Lower lobe of right lung (tissue), 2 donors: ENCODE data around the gene NDUFA3. TPM values are rescaled to one million over a fixed set of nuclear protein-coding genes. Genes with fewer than 3 reads are reported as not detected.

Experiments used
- ATAC-seq, 2 donors: fragments of 200-7000 bp; cut with Tn5 transposase; one replicate each; pipeline ENCODE4 v1.9.1; 2020 to 2022; ENCODE audit warnings: mild to moderate bottlenecking in 2 of 2, moderate library complexity in 2 of 2
- DNase-seq: peaks from one replicate; pipeline ENCODE4 v3.0.0-alpha.2; 2020
- H3K27ac ChIP-seq: fragments of 200-600 bp; one replicate; pipeline ENCODE4 v1.8.0; 2022
- H3K27me3 ChIP-seq: fragments of 200-600 bp; one replicate; pipeline ENCODE4 v1.8.0; 2022; ENCODE audit warnings: low read depth
- H3K36me3 ChIP-seq: fragments of 200-600 bp; one replicate; pipeline ENCODE4 v1.8.0; 2022; ENCODE audit warnings: mild to moderate bottlenecking
- H3K4me1 ChIP-seq: fragments of 200-600 bp; one replicate; pipeline ENCODE4 v1.8.0; 2022
- H3K4me3 ChIP-seq: fragments of 200-600 bp; one replicate; pipeline ENCODE4 v1.8.0; 2022; ENCODE audit warnings: mild to moderate bottlenecking
- H3K9me3 ChIP-seq: fragments of 200-600 bp; one replicate; pipeline ENCODE4 v1.8.0; 2022
- CTCF ChIP-seq: fragments of 200-600 bp; IDR thresholded peaks from one replicate; pipeline ENCODE4 v1.8.0; 2022; ENCODE audit warnings: antibody characterized with exemption, mild to moderate bottlenecking
- intact Hi-C: fragments of 100-400 bp; cut with DNase I; formaldehyde crosslinking; loops from one replicate; pipeline ENCODE4 v1.11.0; 2022
- long read RNA-seq: library from polyadenylated mRNA; unstranded; transcript quantifications from one replicate; pipeline ENCODE4 v2.0.0, GENCODE V29; 2021
- total RNA-seq: library from RNA; stranded (reverse); fragmentation: NEBNext Ultra II Directional; extraction: Animal tissue kit (Norgen Biotek cat#: 25700); gene quantifications from one replicate; pipeline ENCODE4 v1.2.1, GENCODE V29; 2021
- donor health status: DM: no; HTN: yes; CAD: no; lungs with severe emphysema.

The NDUFA3 gene
- total RNA-seq = 119 TPM
- long read RNA-seq, transcript NDUFA3-214 (4 exons, 963 nt) = major isoform, 33 of 43 reads
- long read RNA-seq, partial matches to known transcripts = 1 of 43 reads
- long read RNA-seq, other reads (novel, unspliced or antisense) = 5 of 43 reads

- H3K36me3 ChIP-seq = peaks cover 23% of the 10 kb centered on the region
- intact Hi-C loops = no loop called here
- ATAC-seq = peak; percentile 99
- H3K4me1 ChIP-seq = peaks cover 11% of the 10 kb centered on the region
- H3K9me3 ChIP-seq = no peaks in the 10 kb centered on the region
- H3K27me3 ChIP-seq = no peaks in the 10 kb centered on the region
- H3K4me3 ChIP-seq = peak within 1 kb of the TSS; percentile 91
- no peak for TF ChIP-seq CTCF
- peak within 1 kb of the TSS; percentile 69 for H3K27ac ChIP-seq
- peak; percentile 100 for DNase-seq
These were observed at the start of gene NDUFA3 for GRCh38 chr19:54102421-54103169. Gene NDUFA3 (plus strand): TSS chr19:54102855. CDS start chr19:54102879, 24 bp downstream.

DNA sequence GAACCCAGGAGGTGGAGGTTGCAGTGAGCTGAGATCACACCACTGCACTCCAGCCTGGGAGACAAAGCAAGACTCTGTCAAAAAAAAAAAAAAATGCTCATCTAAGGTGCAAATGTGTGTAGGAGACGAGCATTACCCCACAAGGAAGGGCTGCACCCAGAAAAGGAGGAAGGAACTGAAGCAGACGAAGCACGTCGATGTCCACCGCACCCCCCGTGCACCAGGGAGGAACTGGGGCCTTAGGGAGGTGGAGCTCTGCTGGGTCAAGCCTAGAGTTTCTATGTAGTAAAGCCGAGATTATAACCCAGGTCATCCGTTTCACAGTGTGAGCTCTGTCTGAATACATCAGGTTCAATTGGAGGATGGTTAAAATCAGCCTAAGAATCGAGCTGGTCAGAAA, 40.0 kb upstream of the NDUFA3 start:
- Histone ChIP-seq H3K27me3 (peaks cover 4% of the 10 kb centered on the region), H3K4me3 (no peak overlapping the region), H3K9me3 (no peaks in the 10 kb centered on the region), H3K36me3 (no peaks in the 10 kb centered on the region), H3K27ac (no peak overlapping the region), H3K4me1 (no peaks in the 10 kb centered on the region)
- ATAC-seq = peak; percentile 68 to 85
- peak; percentile 82 for DNase-seq
- intact Hi-C loops = no loop called here
- TF ChIP-seq CTCF = no peak

DNA sequence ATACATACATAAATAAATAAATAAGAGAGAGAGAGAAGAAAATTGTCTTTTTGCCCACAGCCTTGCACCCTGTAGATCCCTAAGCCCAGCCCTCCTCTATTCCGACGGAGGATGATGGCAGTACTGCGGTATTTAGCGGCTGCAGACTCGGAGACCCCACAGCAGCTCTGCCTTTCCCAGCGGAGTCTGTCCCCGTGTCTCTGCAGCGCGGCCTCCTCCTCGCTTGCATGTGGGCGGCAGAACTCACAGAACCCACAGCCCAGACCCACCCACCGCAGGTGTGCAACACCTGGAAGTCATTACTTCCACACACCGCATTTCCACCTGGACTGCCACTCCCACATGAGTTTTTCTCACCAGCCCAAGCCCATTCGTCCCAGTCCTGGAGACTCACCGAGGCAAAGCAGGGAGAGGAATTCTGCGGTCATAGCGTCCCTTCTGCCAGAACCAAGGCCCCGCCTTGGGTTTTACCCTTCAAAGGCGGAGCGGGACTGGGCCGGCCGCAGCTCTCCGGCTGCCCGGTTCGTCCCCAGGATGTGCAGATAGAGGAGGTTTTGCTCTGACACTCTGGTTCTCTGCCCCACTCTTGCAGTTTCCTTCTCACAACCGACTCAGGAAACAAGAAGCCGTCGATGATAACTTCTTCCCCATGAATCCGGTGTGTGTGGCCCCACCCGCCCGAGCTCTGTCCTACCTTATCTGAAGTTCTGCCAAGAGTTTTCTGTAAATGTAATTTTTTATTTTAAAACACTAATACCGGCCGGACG, 39.1 kb upstream of the NDUFA3 start, which contains the start of gene VSTM1:
VSTM1 (minus strand) TSS at position 548 of the 767 bp plus-strand sequence; CDS start at position 428, 120 bp downstream.
- no peak within 1 kb of the TSS for H3K4me3 ChIP-seq
- ATAC-seq (peak in 1 of 2 donors; percentile 23), DNase-seq (no peak)
- H3K27me3 ChIP-seq = peaks cover 4% of the 10 kb centered on the region
- intact Hi-C loops = no loop called here
- no peaks in the 10 kb centered on the region for H3K4me1 ChIP-seq
- no peaks in the 10 kb centered on the region for H3K9me3 ChIP-seq
- H3K27ac ChIP-seq = no peak within 1 kb of the TSS
- TF ChIP-seq CTCF = no peak
- H3K36me3 ChIP-seq = no peaks in the 10 kb centered on the region

DNA sequence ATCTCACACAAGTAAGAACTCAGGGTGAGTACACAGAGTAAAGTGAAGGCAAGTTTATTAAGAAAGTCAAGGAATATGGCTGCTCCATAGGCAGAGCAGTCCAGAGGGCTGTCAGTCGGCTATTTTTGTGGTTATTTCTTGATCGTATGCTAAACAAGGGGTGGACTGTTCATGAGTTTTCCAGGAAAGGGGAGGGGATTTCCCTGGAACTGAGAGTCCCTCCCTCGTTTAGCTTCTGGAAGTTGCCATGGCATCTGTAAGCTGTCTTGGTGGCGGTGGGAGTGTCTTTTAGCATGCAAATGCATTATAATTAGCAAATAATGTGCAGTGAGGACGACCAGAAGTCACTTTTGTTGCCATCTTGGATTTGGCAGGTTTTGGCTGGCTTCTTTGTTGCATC, 33.2 kb upstream of the NDUFA3 start:
- no peak for TF ChIP-seq CTCF
- H3K27me3 ChIP-seq = peaks cover 4% of the 10 kb centered on the region
- no peak overlapping the region for H3K4me3 ChIP-seq
- intact Hi-C loops = no loop called here
- no peaks in the 10 kb centered on the region for H3K4me1 ChIP-seq
- ATAC-seq (no peak), DNase-seq (no peak)
- H3K9me3 ChIP-seq = no peaks in the 10 kb centered on the region
- H3K27ac ChIP-seq = no peak overlapping the region
- no peaks in the 10 kb centered on the region for H3K36me3 ChIP-seq

- H3K4me1 ChIP-seq = no peaks in the 10 kb centered on the region
- H3K4me3 ChIP-seq = no peak overlapping the region
- TF ChIP-seq CTCF = no peak
- no peak for DNase-seq
- no peaks in the 10 kb centered on the region for H3K36me3 ChIP-seq
- H3K27ac ChIP-seq = no peak overlapping the region
- H3K9me3 ChIP-seq = no peaks in the 10 kb centered on the region
- no peak for ATAC-seq
- intact Hi-C loops = no loop called here
- no peaks in the 10 kb centered on the region for H3K27me3 ChIP-seq
These were observed 28.8 kb upstream of the NDUFA3 start for GRCh38 chr19:54073829-54074228.
